HCT116 (cell line): ENCODE measurements around the gene TMEM62. TPM values are rescaled to one million over a fixed set of nuclear protein-coding genes. Genes with fewer than 3 reads are reported as not detected.

Source experiments
- ATAC-seq: fragments of 200-7000 bp; cut with Tn5 transposase; 2 replicates; pipeline ENCODE4 v1.9.1; 2020; ENCODE audit warnings: mild to moderate bottlenecking, moderate library complexity
- BruUV-seq: library from RNA; stranded (reverse); fragments of 400-500 nt; replicated peaks from 2 replicates; lab custom pipeline; 2021; lab: Mats Ljungman, UMichigan
- CTCF ChIA-PET: fragments of 300-600 bp; sonication (Branson Sonifier 250); formaldehyde crosslinking; loops from one replicate; lab custom pipeline; 2021; ENCODE audit warnings: antibody characterized with exemption; lab: Charles Lee
- POLR2A ChIA-PET: fragments of 300-600, 350-600 bp; sonication (Branson Sonifier 250); formaldehyde crosslinking; loops from one replicate; lab custom pipeline; 2021; ENCODE audit warnings: antibody characterized with exemption; lab: Charles Lee
- RAD21 ChIA-PET, 2 experiments: fragments of 300-600 bp; sonication (Branson Sonifier 250); formaldehyde crosslinking; loops; one replicate each; lab custom pipeline; 2023; ENCODE audit warnings: low total read pairs in 2 of 2; ENCODE audit not compliant: uncharacterized antibody in 2 of 2, unreplicated experiment in 2 of 2, low non-redundant PET in 1 of 2; lab: Charles Lee
- DNase-seq: peaks from one replicate; pipeline ENCODE4 v3.0.0-alpha.2; 2010; ENCODE audit warnings: low read depth, low spot score
- H2AFZ ChIP-seq: fragments of 200-600 bp; shearing (Covaris generic), sonication (generic); 2 replicates; pipeline ENCODE4 v1.6.1; 2017; ENCODE audit warnings: low read depth, mixed run types, mixed read lengths, antibody characterized with exemption, low read length; ENCODE audit not compliant: poor library complexity, severe bottlenecking
- H3K27ac ChIP-seq: 2 replicates; pipeline ENCODE4 v1.5.1; 2012; ENCODE audit warnings: low read depth, low read length
- H3K27me3 ChIP-seq: fragments of 200-600 bp; sonication (generic); 2 replicates; pipeline ENCODE4 v1.6.1; 2016; ENCODE audit warnings: mixed run types, low read length, mixed read lengths; ENCODE audit not compliant: insufficient read depth
- H3K36me3 ChIP-seq, 2 experiments: fragments of 200-500 bp in 1 of 2; fragments of 200-600 bp in 1 of 2; sonication (Bioruptor generic) in 1 of 2; sonication (generic) in 1 of 2; 2 replicates each; pipeline versions ENCODE4 v1.5.1 to v1.6.1; 2014 to 2016; ENCODE audit warnings: low read length in 2 of 2, inconsistent platforms in 1 of 2, mixed read lengths in 1 of 2, mixed run types in 1 of 2; ENCODE audit not compliant: insufficient read depth in 2 of 2, control insufficient read depth in 1 of 2
- H3K4me1 ChIP-seq, 2 experiments: fragments of 200-600 bp in 1 of 2; sonication (generic) in 1 of 2; 2 replicates each; pipeline versions ENCODE4 v1.5.1 to v1.6.1; 2012 to 2017; ENCODE audit warnings: low read length in 2 of 2, inconsistent platforms in 1 of 2, mild to moderate bottlenecking in 1 of 2, mixed read lengths in 1 of 2, mixed run types in 1 of 2, moderate library complexity in 1 of 2; ENCODE audit not compliant: insufficient read depth in 2 of 2, control insufficient read depth in 1 of 2
- H3K4me2 ChIP-seq: fragments of 200-600 bp; sonication (generic); 2 replicates; pipeline ENCODE4 v1.6.1; 2017; ENCODE audit warnings: mixed run types, low read length, mixed read lengths
- H3K4me3 ChIP-seq, 2 experiments: fragments of 200-600 bp in 1 of 2; sonication (generic) in 1 of 2; replicated peaks in 1 of 2; 2 replicates each; pipeline ENCODE4 v1.5.1; 2011 to 2016; ENCODE audit warnings: low read length in 2 of 2, control low read depth in 1 of 2, low read depth in 1 of 2, mild to moderate bottlenecking in 1 of 2, mixed read lengths in 1 of 2, mixed run types in 1 of 2
- H3K79me2 ChIP-seq: fragments of 200-600 bp; sonication (generic); 2 replicates; pipeline ENCODE4 v1.6.1; 2017; ENCODE audit warnings: mild to moderate bottlenecking, mixed run types, low read length, moderate library complexity, mixed read lengths; ENCODE audit not compliant: insufficient read depth
- H3K9ac ChIP-seq: fragments of 200-600 bp; sonication (generic); 2 replicates; pipeline ENCODE4 v1.6.1; 2016; ENCODE audit warnings: low read length, mixed read lengths
- H3K9me2 ChIP-seq: fragments of 200-600 bp; sonication (generic), shearing (Covaris generic); 2 replicates; pipeline ENCODE4 v1.6.1; 2017; ENCODE audit warnings: mixed run types, mild to moderate bottlenecking, moderate library complexity; ENCODE audit not compliant: insufficient read depth
- H3K9me3 ChIP-seq, 2 experiments: fragments of 200-500 bp in 1 of 2; fragments of 200-600 bp in 1 of 2; sonication (Bioruptor generic) in 1 of 2; sonication (generic) in 1 of 2; 2 replicates each; pipeline ENCODE4 v1.6.1; 2014 to 2017; ENCODE audit warnings: low read length in 2 of 2, mixed read lengths in 2 of 2, inconsistent platforms in 1 of 2, low read depth in 1 of 2, mild to moderate bottlenecking in 1 of 2, mixed run types in 1 of 2, moderate library complexity in 1 of 2; ENCODE audit not compliant: control insufficient read depth in 1 of 2, insufficient read depth in 1 of 2
- H4K20me1 ChIP-seq: fragments of 200-600 bp; sonication (generic), shearing (Covaris generic); 2 replicates; pipeline ENCODE4 v1.6.1; 2017; ENCODE audit warnings: mixed run types, mild to moderate bottlenecking, moderate library complexity; ENCODE audit not compliant: insufficient read depth
- EGR1 ChIP-seq: IDR thresholded peaks from 2 replicates; pipeline ENCODE4 v1.6.1; 2012; ENCODE audit warnings: low read depth
- ELF1 ChIP-seq: IDR thresholded peaks from 2 replicates; pipeline ENCODE4 v1.6.1; 2012; ENCODE audit warnings: low read depth, borderline replicate concordance
- EZH2 ChIP-seq: fragments of 200-600 bp; sonication (generic); IDR thresholded peaks from 2 replicates; pipeline ENCODE4 v1.6.1; 2017; ENCODE audit warnings: antibody characterized with exemption, mixed run types
- EZH2phosphoT487 ChIP-seq: fragments of 200-600 bp; IDR thresholded peaks from 2 replicates; pipeline ENCODE4 v1.6.1; 2018; ENCODE audit warnings: antibody characterized with exemption, borderline replicate concordance
- JUND ChIP-seq: IDR thresholded peaks from 2 replicates; pipeline ENCODE4 v1.6.1; 2012
- RAD21 ChIP-seq: IDR thresholded peaks from 2 replicates; pipeline ENCODE4 v1.6.1; 2012; ENCODE audit warnings: low read depth, mild to moderate bottlenecking
- YY1 ChIP-seq: IDR thresholded peaks from 2 replicates; pipeline ENCODE4 v1.6.1; 2011; ENCODE audit warnings: low read length, low read depth, moderate library complexity, mild to moderate bottlenecking; ENCODE audit not compliant: insufficient replicate concordance; ENCODE audit errors: extremely low read depth
- ZFX ChIP-seq: fragments of 450-650 bp; IDR thresholded peaks from 2 replicates; pipeline ENCODE4 v1.6.1; 2017
- ZNF274 ChIP-seq: fragments of 200-500 bp; sonication (Bioruptor generic); IDR thresholded peaks from 2 replicates; pipeline ENCODE4 v1.6.1; 2014; ENCODE audit warnings: mild to moderate bottlenecking, low read depth, low read length, inconsistent platforms
- intact Hi-C: fragments of 100-400 bp; cut with micrococcal nuclease; formaldehyde crosslinking; loops from 2 replicates; pipeline ENCODE4 v1.10.0; 2022
- total RNA-seq: library from RNA; stranded (reverse); gene quantifications from one replicate; pipeline ENCODE4 v1.2.1, GENCODE V29; 2021; ENCODE audit not compliant: unreplicated experiment
- TF ChIP-seq, protein P1 (sequence below): IDR thresholded peaks from 2 replicates; pipeline ENCODE4 v1.6.1; 2011; ENCODE audit warnings: mild to moderate bottlenecking, low read length, moderate library complexity; ENCODE audit not compliant: insufficient replicate concordance; ENCODE audit errors: extremely low read depth
- TF ChIP-seq, protein P2 (sequence below): IDR thresholded peaks from 2 replicates; pipeline ENCODE4 v1.6.1; 2012; ENCODE audit warnings: low read depth
- TF ChIP-seq, protein P3 (sequence below), 3 experiments: fragments of 200-600 bp in 1 of 3; sonication (generic) in 1 of 3; IDR thresholded peaks in 2 of 3; conservative IDR thresholded peaks in 1 of 3; 2 replicates each; pipeline ENCODE4 v1.5.1; 2012 to 2017; ENCODE audit warnings: low read depth in 2 of 3, low read length in 2 of 3, antibody characterized with exemption in 1 of 3, borderline replicate concordance in 1 of 3, control low read depth in 1 of 3, mild to moderate bottlenecking in 1 of 3, mixed read lengths in 1 of 3, mixed run types in 1 of 3, moderate library complexity in 1 of 3; ENCODE audit not compliant: insufficient read depth in 1 of 3

The TMEM62 gene
- total RNA-seq, 1 experiment from 2014 or later = 8.8 TPM

DNA sequence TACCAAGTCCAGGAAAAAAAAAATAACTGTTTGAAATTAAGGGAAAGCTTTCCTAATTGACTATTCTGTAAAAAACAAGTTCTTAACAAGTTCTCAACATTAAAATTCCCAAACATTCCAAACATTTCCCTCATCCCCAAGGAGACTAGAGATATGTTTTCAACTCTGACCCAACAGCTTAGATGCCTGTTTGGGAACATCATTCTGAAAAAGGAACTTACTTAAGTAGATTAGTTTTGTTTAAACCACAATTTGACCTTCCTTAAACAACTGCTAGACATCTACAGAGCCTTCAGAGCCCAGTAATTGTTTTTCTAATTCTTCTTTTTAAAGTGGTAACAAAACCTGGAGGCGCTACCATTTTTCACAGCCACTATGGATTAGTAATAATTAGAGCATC lies 40.4 kb upstream of the TMEM62 start:
- no peaks in the 10 kb centered on the region for H3K27me3 ChIP-seq
- no peak for ATAC-seq
- H3K9me2 ChIP-seq = no peaks in the 10 kb centered on the region
- no peak overlapping the region for H3K4me2 ChIP-seq
- H3K4me3 ChIP-seq = no peak overlapping the region
- no peak overlapping the region for H3K27ac ChIP-seq
- ChIA-PET CTCF (no interaction called here), RAD21 (no interaction called here), POLR2A (no interaction called here)
- H4K20me1 ChIP-seq = no peaks in the 10 kb centered on the region
- intact Hi-C loops = no loop called here
- no peak for DNase-seq
- no TSS peak for BruUV-seq
- H3K9ac ChIP-seq = no peak overlapping the region
- no peaks in the 10 kb centered on the region for H3K9me3 ChIP-seq
- TF ChIP-seq, protein P1, sequence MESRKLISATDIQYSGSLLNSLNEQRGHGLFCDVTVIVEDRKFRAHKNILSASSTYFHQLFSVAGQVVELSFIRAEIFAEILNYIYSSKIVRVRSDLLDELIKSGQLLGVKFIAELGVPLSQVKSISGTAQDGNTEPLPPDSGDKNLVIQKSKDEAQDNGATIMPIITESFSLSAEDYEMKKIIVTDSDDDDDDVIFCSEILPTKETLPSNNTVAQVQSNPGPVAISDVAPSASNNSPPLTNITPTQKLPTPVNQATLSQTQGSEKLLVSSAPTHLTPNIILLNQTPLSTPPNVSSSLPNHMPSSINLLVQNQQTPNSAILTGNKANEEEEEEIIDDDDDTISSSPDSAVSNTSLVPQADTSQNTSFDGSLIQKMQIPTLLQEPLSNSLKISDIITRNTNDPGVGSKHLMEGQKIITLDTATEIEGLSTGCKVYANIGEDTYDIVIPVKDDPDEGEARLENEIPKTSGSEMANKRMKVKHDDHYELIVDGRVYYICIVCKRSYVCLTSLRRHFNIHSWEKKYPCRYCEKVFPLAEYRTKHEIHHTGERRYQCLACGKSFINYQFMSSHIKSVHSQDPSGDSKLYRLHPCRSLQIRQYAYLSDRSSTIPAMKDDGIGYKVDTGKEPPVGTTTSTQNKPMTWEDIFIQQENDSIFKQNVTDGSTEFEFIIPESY = no peak
- no peak overlapping the region for H2AFZ ChIP-seq
- H3K79me2 ChIP-seq = peaks cover 73% of the 10 kb centered on the region
- H3K4me1 ChIP-seq = no peaks in the 10 kb centered on the region
- no peaks in the 10 kb centered on the region for H3K36me3 ChIP-seq

DNA sequence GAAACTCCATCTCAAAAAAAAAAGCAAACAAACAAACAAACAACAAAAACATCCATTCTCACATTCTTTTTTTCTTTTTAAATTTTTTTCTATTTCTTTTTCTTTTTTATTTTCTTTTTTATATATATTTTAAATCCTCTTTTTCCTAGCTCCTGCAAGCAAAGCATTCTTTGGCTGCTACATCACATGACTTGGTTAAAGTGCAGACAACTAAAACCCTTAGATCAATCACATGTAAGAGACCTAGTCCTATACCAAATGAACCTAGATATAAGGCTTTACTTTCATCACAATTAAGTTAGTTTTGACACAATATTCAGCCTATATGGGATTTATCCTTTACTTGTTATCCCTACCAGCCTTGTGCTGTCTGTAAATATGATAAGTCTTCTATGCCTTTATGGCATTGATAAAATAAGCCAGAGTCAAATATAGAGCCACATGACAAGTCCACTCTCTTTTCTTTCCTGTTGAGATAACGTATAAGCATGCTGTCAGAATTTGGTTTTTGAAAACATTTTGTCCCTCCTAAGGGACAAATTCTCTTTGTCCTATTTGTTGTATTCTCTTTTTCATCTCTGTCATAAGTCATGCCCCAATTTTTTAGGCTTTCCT lies 38.9 kb upstream of the TMEM62 start:
- ATAC-seq = no peak
- Histone ChIP-seq H3K4me3 (no peak overlapping the region), H2AFZ (no peak overlapping the region), H3K79me2 (peaks cover 80% of the 10 kb centered on the region), H3K9ac (no peak overlapping the region), H3K9me3 (no peaks in the 10 kb centered on the region), H3K4me2 (no peak overlapping the region), H4K20me1 (no peaks in the 10 kb centered on the region), H3K9me2 (no peaks in the 10 kb centered on the region), H3K27ac (no peak overlapping the region), H3K27me3 (no peaks in the 10 kb centered on the region), H3K4me1 (no peaks in the 10 kb centered on the region), H3K36me3 (no peaks in the 10 kb centered on the region)
- RAD21 ChIA-PET = no interaction called here
- POLR2A ChIA-PET = no interaction called here
- CTCF ChIA-PET = no interaction called here
- no peak for DNase-seq
- intact Hi-C loops = no loop called here
- no TSS peak for BruUV-seq
- TF ChIP-seq, protein P2, sequence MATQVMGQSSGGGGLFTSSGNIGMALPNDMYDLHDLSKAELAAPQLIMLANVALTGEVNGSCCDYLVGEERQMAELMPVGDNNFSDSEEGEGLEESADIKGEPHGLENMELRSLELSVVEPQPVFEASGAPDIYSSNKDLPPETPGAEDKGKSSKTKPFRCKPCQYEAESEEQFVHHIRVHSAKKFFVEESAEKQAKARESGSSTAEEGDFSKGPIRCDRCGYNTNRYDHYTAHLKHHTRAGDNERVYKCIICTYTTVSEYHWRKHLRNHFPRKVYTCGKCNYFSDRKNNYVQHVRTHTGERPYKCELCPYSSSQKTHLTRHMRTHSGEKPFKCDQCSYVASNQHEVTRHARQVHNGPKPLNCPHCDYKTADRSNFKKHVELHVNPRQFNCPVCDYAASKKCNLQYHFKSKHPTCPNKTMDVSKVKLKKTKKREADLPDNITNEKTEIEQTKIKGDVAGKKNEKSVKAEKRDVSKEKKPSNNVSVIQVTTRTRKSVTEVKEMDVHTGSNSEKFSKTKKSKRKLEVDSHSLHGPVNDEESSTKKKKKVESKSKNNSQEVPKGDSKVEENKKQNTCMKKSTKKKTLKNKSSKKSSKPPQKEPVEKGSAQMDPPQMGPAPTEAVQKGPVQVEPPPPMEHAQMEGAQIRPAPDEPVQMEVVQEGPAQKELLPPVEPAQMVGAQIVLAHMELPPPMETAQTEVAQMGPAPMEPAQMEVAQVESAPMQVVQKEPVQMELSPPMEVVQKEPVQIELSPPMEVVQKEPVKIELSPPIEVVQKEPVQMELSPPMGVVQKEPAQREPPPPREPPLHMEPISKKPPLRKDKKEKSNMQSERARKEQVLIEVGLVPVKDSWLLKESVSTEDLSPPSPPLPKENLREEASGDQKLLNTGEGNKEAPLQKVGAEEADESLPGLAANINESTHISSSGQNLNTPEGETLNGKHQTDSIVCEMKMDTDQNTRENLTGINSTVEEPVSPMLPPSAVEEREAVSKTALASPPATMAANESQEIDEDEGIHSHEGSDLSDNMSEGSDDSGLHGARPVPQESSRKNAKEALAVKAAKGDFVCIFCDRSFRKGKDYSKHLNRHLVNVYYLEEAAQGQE = no peak
- TF ChIP-seq EGR1 (no peak), EZH2phosphoT487 (no peak), JUND (no peak), ZNF274 (no peak), RAD21 (no peak), YY1 (no peak), ZFX (no peak), ELF1 (no peak), EZH2 (no peak)
- TF ChIP-seq, protein P3, sequence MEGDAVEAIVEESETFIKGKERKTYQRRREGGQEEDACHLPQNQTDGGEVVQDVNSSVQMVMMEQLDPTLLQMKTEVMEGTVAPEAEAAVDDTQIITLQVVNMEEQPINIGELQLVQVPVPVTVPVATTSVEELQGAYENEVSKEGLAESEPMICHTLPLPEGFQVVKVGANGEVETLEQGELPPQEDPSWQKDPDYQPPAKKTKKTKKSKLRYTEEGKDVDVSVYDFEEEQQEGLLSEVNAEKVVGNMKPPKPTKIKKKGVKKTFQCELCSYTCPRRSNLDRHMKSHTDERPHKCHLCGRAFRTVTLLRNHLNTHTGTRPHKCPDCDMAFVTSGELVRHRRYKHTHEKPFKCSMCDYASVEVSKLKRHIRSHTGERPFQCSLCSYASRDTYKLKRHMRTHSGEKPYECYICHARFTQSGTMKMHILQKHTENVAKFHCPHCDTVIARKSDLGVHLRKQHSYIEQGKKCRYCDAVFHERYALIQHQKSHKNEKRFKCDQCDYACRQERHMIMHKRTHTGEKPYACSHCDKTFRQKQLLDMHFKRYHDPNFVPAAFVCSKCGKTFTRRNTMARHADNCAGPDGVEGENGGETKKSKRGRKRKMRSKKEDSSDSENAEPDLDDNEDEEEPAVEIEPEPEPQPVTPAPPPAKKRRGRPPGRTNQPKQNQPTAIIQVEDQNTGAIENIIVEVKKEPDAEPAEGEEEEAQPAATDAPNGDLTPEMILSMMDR (IDR thresholded peaks at IDR 0.05 in 2 of 3, conservative IDR thresholded peaks at IDR 0.05 in 1 of 3; ENCODE audit: borderline replicate concordance in 1 of 3, insufficient read depth in 1 of 3, low read depth in 2 of 3, low read length in 2 of 3) = no peak
